ENCODE measurements around the gene DUSP7.

DUSP7 gene

GRCh38 chr3:52086461-52086860 lies 30.1 kb upstream of the DUSP7 start:
- no peak for DNase-seq (ENCODE audit: low read depth)

- no peak for DNase-seq (ENCODE audit: low read depth)
Observed at GRCh38 chr3:52085681-52086282, 29.4 kb upstream of the DUSP7 start.

- DNase-seq (ENCODE audit: low read depth), result no peak
Observed at GRCh38 chr3:52084954-52085680, 28.7 kb upstream of the DUSP7 start.

- no peak for DNase-seq (ENCODE audit: low read depth)
Observed at GRCh38 chr3:52084216-52084945, 28.0 kb upstream of the DUSP7 start.

GRCh38 chr3:52083556-52084087 lies 27.3 kb upstream of the DUSP7 start:
- DNase-seq (ENCODE audit: low read depth), result no peak

GRCh38 chr3:52082951-52083350 lies 26.6 kb upstream of the DUSP7 start:
- no peak for DNase-seq (ENCODE audit: low read depth)

GRCh38 chr3:52080830-52081719 lies 24.7 kb upstream of the DUSP7 start:
- no peak for DNase-seq (ENCODE audit: low read depth)

GRCh38 chr3:52079958-52080357 lies 23.6 kb upstream of the DUSP7 start:
- no peak for DNase-seq (ENCODE audit: low read depth)

- DNase-seq (ENCODE audit: low read depth), result no peak
Observed at GRCh38 chr3:52078781-52079560, 22.6 kb upstream of the DUSP7 start.

- no peak for DNase-seq (ENCODE audit: low read depth)
Observed at GRCh38 chr3:52077925-52078324, 21.6 kb upstream of the DUSP7 start.

- no peak for DNase-seq (ENCODE audit: low read depth)
Observed at GRCh38 chr3:52076896-52077780, 20.8 kb upstream of the DUSP7 start.

- DNase-seq (ENCODE audit: low read depth), result no peak
Observed at GRCh38 chr3:52073490-52073889, 17.1 kb upstream of the DUSP7 start.

GRCh38 chr3:52072471-52072870 lies 16.1 kb upstream of the DUSP7 start:
- no peak for DNase-seq (ENCODE audit: low read depth)

- no peak for DNase-seq (ENCODE audit: low read depth)
Observed at GRCh38 chr3:52072020-52072419, 15.6 kb upstream of the DUSP7 start.

- DNase-seq (ENCODE audit: low read depth), result no peak
Observed at GRCh38 chr3:52070724-52071621, 14.6 kb upstream of the DUSP7 start.

- DNase-seq (ENCODE audit: low read depth), result no peak
Observed at GRCh38 chr3:52069855-52070254, 13.5 kb upstream of the DUSP7 start.

GRCh38 chr3:52069135-52069534 lies 12.8 kb upstream of the DUSP7 start:
- no peak for DNase-seq (ENCODE audit: low read depth)

GRCh38 chr3:52068730-52069129 lies 12.4 kb upstream of the DUSP7 start:
- DNase-seq (ENCODE audit: low read depth), result no peak

- no peak for DNase-seq (ENCODE audit: low read depth)
Observed at GRCh38 chr3:52068055-52068571, 11.7 kb upstream of the DUSP7 start.
